HepG2 (cell line): Measurements from ENCODE around the gene SLC10A1. TPM values are rescaled to one million over a fixed set of nuclear protein-coding genes. Genes with fewer than 3 reads are reported as not detected.

Experiments
- CBX2 ChIP-seq, 2 experiments: fragments of 200-600 bp in 1 of 2; sonication (generic); formaldehyde crosslinking in 1 of 2; IDR thresholded peaks; 2 replicates each; pipeline versions ENCODE4 v1.7.0 to v1.8.1; 2018 to 2022; ENCODE audit warnings: low read depth in 2 of 2, low read length in 1 of 2, mild to moderate bottlenecking in 1 of 2, missing genetic modification reagents in 1 of 2
- GATAD2A ChIP-seq: IDR thresholded peaks from 2 replicates; pipeline ENCODE4 v1.6.1; 2016
- HOXA3 ChIP-seq: sonication (generic); formaldehyde crosslinking; IDR thresholded peaks from 2 replicates; pipeline ENCODE4 v1.5.0; 2020; ENCODE audit warnings: missing genetic modification reagents
- KMT2A ChIP-seq: sonication (generic); formaldehyde crosslinking; IDR thresholded peaks from 2 replicates; pipeline ENCODE4 v1.4.0; 2020; ENCODE audit warnings: missing genetic modification reagents
- MAZ ChIP-seq, 2 experiments: sonication (generic) in 1 of 2; formaldehyde crosslinking in 1 of 2; IDR thresholded peaks; 2 replicates each; pipeline versions ENCODE4 v1.5.0 to v1.6.1; 2012 to 2020; ENCODE audit warnings: low read depth in 2 of 2, mild to moderate bottlenecking in 2 of 2, borderline replicate concordance in 1 of 2, improper control_type of control experiment in 1 of 2, low read length in 1 of 2, missing genetic modification reagents in 1 of 2, moderate library complexity in 1 of 2
- MIXL1 ChIP-seq: IDR thresholded peaks from 2 replicates; pipeline ENCODE4 v1.6.1; 2016
- MXD3 ChIP-seq: IDR thresholded peaks from 2 replicates; pipeline ENCODE4 v1.6.1; 2016; ENCODE audit warnings: mild to moderate bottlenecking, missing biosample characterization, missing genetic modification reagents
- NPAS2 ChIP-seq: sonication (generic); formaldehyde crosslinking; IDR thresholded peaks from 2 replicates; pipeline ENCODE4 v1.8.0; 2022; ENCODE audit warnings: mild to moderate bottlenecking, missing genetic modification reagents, borderline replicate concordance
- RFXAP ChIP-seq: sonication (generic); formaldehyde crosslinking; IDR thresholded peaks from 2 replicates; pipeline ENCODE4 v1.4.0; 2020; ENCODE audit warnings: missing genetic modification reagents, borderline replicate concordance
- RXRB ChIP-seq: IDR thresholded peaks from 2 replicates; pipeline ENCODE4 v1.6.1; 2016; ENCODE audit warnings: borderline replicate concordance, missing genetic modification reagents, missing compliant biosample characterization
- SMARCE1 ChIP-seq: fragments of 450-650 bp; IDR thresholded peaks from 2 replicates; pipeline ENCODE4 v1.6.1; 2017; ENCODE audit warnings: borderline replicate concordance
- TSC22D2 ChIP-seq: sonication (generic); formaldehyde crosslinking; IDR thresholded peaks from 2 replicates; pipeline ENCODE4 v1.5.1; 2020; ENCODE audit warnings: missing genetic modification reagents, mild to moderate bottlenecking, borderline replicate concordance
- ZFP37 ChIP-seq: sonication (generic); formaldehyde crosslinking; IDR thresholded peaks from 2 replicates; pipeline ENCODE4 v1.4.0; 2020; ENCODE audit warnings: missing genetic modification reagents, borderline replicate concordance
- ZFP41 ChIP-seq: sonication (generic); formaldehyde crosslinking; IDR thresholded peaks from 2 replicates; pipeline ENCODE4 v1.4.0; 2020; ENCODE audit warnings: mild to moderate bottlenecking, missing genetic modification reagents, borderline replicate concordance
- polyA plus RNA-seq, 8 experiments: library from polyadenylated mRNA; depleted of rRNA in 3 of 8; stranded (reverse) in 7 of 8; unstranded in 1 of 8; fragments of >200 nt; fragmentation: Illumina TruSeq in 4 of 8; extraction: Trizol in 4 of 8; gene quantifications; 2 replicates each; pipeline versions ENCODE4 v1.2.1 to v1.2.3, GENCODE V29; 2011 to 2016; ENCODE audit warnings: low read depth in 4 of 8, missing spikeins in 1 of 8, mixed read lengths in 1 of 8; ENCODE audit not compliant: insufficient read depth in 1 of 8
- total RNA-seq, 5 experiments: library from RNA; depleted of rRNA; stranded (reverse); fragments of >200 nt; fragmentation: Illumina TruSeq; extraction: Trizol; gene quantifications; 2 replicates each; pipeline ENCODE4 v1.2.3, GENCODE V29; 2016; ENCODE audit warnings: low read depth in 1 of 5
- TF ChIP-seq, protein P1 (sequence below): sonication (generic); formaldehyde crosslinking; IDR thresholded peaks from 2 replicates; pipeline ENCODE4; 2020; ENCODE audit warnings: missing genetic modification reagents, mild to moderate bottlenecking, borderline replicate concordance
- TF ChIP-seq, protein P2 (sequence below): sonication (generic); formaldehyde crosslinking; IDR thresholded peaks from 2 replicates; pipeline ENCODE4 v1.4.0; 2020; ENCODE audit warnings: mild to moderate bottlenecking, missing genetic modification reagents
- TF ChIP-seq, protein P3 (sequence below): sonication (generic); formaldehyde crosslinking; IDR thresholded peaks from 2 replicates; pipeline ENCODE4 v1.5.0; 2020; ENCODE audit warnings: mild to moderate bottlenecking, missing genetic modification reagents, borderline replicate concordance
- TF ChIP-seq, protein P4 (sequence below): sonication (generic); formaldehyde crosslinking; IDR thresholded peaks from 2 replicates; pipeline ENCODE4 v1.8.0; 2022; ENCODE audit warnings: mild to moderate bottlenecking, missing genetic modification reagents, borderline replicate concordance

SLC10A1 gene
- total and polyA plus RNA-seq, 2 of the 13 experiments (the other 11 are each of a cell fraction or from before 2014, with no cell fraction given): 0.17 TPM; not detected in 1

DNA sequence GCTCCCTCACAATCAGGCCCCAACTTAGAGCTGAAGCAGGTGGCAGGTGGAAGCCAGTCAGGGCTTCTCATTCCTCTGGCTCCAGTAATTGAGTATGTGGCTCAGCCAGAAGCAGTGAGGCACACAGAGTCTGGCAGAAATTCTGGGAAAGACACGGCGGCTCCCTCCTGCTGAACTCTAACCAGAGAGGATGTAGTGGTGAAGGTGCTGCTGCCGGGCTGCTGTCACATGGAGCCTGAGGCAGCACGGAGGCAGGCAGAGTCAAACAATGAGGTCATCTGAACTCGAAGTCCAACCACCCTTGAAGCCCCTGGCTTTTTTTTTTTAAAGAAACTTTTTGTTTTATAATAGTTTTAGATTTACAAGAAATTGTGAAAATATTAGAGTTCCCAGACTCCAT is 48.7 kb upstream of the SLC10A1 start (continued):
- TF ChIP-seq HOXA3 (CRISPR knock-in tag) (peak; percentile 78), TSC22D2 (CRISPR knock-in tag) (no peak), KMT2A (CRISPR knock-in tag) (0 out of 2 replicates have a peak, but pooled peaks have one; percentile 46), GATAD2A (CRISPR knock-in tag) (peak; percentile 41; the same call in 1 of the 2 replicates), SMARCE1 (no peak), MAZ (IDR thresholded peaks at IDR 0.05; ENCODE audit: borderline replicate concordance, low read depth, low read length) (no peak), MAZ (CRISPR knock-in tag; IDR thresholded peaks at IDR 0.05; ENCODE audit: low read depth) (peak; percentile 33; the same call in 1 of the 2 replicates), ZFP37 (CRISPR knock-in tag) (peak; percentile 77; the same call in 1 of the 2 replicates), NPAS2 (CRISPR knock-in tag) (no peak), RFXAP (0 out of 2 replicates have a peak, but pooled peaks have one; percentile 32), MXD3 (CRISPR knock-in tag) (0 out of 2 replicates have a peak, but pooled peaks have one; percentile 48), CBX2 (IDR thresholded peaks at IDR 0.05; ENCODE audit: low read depth, low read length) (no peak), CBX2 (CRISPR knock-in tag; IDR thresholded peaks at IDR 0.05; ENCODE audit: low read depth) (no peak), RXRB (CRISPR knock-in tag) (peak; percentile 54; the same call in 1 of the 2 replicates), ZFP41 (CRISPR knock-in tag) (0 out of 2 replicates have a peak, but pooled peaks have one; percentile 33), MIXL1 (CRISPR knock-in tag) (0 out of 2 replicates have a peak, but pooled peaks have one; percentile 55)
- TF ChIP-seq, protein P1, sequence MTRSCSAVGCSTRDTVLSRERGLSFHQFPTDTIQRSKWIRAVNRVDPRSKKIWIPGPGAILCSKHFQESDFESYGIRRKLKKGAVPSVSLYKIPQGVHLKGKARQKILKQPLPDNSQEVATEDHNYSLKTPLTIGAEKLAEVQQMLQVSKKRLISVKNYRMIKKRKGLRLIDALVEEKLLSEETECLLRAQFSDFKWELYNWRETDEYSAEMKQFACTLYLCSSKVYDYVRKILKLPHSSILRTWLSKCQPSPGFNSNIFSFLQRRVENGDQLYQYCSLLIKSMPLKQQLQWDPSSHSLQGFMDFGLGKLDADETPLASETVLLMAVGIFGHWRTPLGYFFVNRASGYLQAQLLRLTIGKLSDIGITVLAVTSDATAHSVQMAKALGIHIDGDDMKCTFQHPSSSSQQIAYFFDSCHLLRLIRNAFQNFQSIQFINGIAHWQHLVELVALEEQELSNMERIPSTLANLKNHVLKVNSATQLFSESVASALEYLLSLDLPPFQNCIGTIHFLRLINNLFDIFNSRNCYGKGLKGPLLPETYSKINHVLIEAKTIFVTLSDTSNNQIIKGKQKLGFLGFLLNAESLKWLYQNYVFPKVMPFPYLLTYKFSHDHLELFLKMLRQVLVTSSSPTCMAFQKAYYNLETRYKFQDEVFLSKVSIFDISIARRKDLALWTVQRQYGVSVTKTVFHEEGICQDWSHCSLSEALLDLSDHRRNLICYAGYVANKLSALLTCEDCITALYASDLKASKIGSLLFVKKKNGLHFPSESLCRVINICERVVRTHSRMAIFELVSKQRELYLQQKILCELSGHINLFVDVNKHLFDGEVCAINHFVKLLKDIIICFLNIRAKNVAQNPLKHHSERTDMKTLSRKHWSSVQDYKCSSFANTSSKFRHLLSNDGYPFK: peak; percentile 52; the same call in 1 of the 2 replicates
- TF ChIP-seq, protein P2, sequence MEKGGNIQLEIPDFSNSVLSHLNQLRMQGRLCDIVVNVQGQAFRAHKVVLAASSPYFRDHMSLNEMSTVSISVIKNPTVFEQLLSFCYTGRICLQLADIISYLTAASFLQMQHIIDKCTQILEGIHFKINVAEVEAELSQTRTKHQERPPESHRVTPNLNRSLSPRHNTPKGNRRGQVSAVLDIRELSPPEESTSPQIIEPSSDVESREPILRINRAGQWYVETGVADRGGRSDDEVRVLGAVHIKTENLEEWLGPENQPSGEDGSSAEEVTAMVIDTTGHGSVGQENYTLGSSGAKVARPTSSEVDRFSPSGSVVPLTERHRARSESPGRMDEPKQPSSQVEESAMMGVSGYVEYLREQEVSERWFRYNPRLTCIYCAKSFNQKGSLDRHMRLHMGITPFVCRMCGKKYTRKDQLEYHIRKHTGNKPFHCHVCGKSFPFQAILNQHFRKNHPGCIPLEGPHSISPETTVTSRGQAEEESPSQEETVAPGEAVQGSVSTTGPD (CRISPR knock-in tag): peak; percentile 50; the same call in 1 of the 2 replicates
- TF ChIP-seq, protein P3, sequence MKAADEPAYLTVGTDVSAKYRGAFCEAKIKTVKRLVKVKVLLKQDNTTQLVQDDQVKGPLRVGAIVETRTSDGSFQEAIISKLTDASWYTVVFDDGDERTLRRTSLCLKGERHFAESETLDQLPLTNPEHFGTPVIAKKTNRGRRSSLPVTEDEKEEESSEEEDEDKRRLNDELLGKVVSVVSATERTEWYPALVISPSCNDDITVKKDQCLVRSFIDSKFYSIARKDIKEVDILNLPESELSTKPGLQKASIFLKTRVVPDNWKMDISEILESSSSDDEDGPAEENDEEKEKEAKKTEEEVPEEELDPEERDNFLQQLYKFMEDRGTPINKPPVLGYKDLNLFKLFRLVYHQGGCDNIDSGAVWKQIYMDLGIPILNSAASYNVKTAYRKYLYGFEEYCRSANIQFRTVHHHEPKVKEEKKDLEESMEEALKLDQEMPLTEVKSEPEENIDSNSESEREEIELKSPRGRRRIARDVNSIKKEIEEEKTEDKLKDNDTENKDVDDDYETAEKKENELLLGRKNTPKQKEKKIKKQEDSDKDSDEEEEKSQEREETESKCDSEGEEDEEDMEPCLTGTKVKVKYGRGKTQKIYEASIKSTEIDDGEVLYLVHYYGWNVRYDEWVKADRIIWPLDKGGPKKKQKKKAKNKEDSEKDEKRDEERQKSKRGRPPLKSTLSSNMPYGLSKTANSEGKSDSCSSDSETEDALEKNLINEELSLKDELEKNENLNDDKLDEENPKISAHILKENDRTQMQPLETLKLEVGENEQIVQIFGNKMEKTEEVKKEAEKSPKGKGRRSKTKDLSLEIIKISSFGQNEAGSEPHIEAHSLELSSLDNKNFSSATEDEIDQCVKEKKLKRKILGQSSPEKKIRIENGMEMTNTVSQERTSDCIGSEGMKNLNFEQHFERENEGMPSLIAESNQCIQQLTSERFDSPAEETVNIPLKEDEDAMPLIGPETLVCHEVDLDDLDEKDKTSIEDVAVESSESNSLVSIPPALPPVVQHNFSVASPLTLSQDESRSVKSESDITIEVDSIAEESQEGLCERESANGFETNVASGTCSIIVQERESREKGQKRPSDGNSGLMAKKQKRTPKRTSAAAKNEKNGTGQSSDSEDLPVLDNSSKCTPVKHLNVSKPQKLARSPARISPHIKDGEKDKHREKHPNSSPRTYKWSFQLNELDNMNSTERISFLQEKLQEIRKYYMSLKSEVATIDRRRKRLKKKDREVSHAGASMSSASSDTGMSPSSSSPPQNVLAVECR: peak; percentile 43; the same call in 1 of the 2 replicates
- TF ChIP-seq, protein P4, sequence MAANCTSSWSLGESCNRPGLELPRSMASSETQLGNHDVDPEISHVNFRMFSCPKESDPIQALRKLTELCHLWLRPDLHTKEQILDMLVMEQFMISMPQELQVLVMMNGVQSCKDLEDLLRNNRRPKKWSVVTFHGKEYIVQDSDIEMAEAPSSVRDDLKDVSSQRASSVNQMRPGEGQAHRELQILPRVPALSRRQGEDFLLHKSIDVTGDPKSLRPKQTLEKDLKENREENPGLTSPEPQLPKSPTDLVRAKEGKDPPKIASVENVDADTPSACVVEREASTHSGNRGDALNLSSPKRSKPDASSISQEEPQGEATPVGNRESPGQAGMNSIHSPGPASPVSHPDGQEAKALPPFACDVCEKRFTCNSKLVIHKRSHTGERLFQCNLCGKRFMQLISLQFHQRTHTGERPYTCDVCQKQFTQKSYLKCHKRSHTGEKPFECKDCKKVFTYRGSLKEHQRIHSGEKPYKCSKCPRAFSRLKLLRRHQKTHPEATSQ: no peak
